HepG2 (cell line): Measurements from ENCODE around the gene MOAP1. TPM values are rescaled to one million over a fixed set of nuclear protein-coding genes. Genes with fewer than 3 reads are reported as not detected.

Experiments used
- CBX2 ChIP-seq, 2 experiments: fragments of 200-600 bp in 1 of 2; sonication (generic); formaldehyde crosslinking in 1 of 2; IDR thresholded peaks; 2 replicates each; pipeline versions ENCODE4 v1.7.0 to v1.8.1; 2018 to 2022; ENCODE audit warnings: low read depth in 2 of 2, low read length in 1 of 2, mild to moderate bottlenecking in 1 of 2, missing genetic modification reagents in 1 of 2
- FOSL1 ChIP-seq: sonication (generic); formaldehyde crosslinking; IDR thresholded peaks from 2 replicates; pipeline ENCODE4 v1.9.0; 2021; ENCODE audit warnings: missing genetic modification reagents, borderline replicate concordance
- KDM2A ChIP-seq: sonication (generic); formaldehyde crosslinking; IDR thresholded peaks from 2 replicates; pipeline ENCODE4 v1.4.0; 2020; ENCODE audit warnings: low read depth, missing genetic modification reagents, borderline replicate concordance
- NFE2 ChIP-seq: sonication (generic); formaldehyde crosslinking; IDR thresholded peaks from 2 replicates; pipeline ENCODE4 v1.4.0; 2020; ENCODE audit warnings: missing genetic modification reagents
- RXRB ChIP-seq: IDR thresholded peaks from 2 replicates; pipeline ENCODE4 v1.6.1; 2016; ENCODE audit warnings: borderline replicate concordance, missing genetic modification reagents, missing compliant biosample characterization
- TBX3 ChIP-seq: fragments of 450-650 bp; IDR thresholded peaks from 2 replicates; pipeline ENCODE4 v1.6.1; 2017; ENCODE audit warnings: antibody characterized with exemption, mild to moderate bottlenecking, inconsistent platforms, borderline replicate concordance
- TCF12 ChIP-seq, 2 experiments: fragments of 450-650 bp in 1 of 2; sonication (generic) in 1 of 2; formaldehyde crosslinking in 1 of 2; IDR thresholded peaks; 2 replicates each; pipeline versions ENCODE4 v1.6.1 to v1.8.0; 2017 to 2022; ENCODE audit warnings: antibody characterized with exemption in 1 of 2, mild to moderate bottlenecking in 1 of 2, missing genetic modification reagents in 1 of 2, moderate library complexity in 1 of 2
- TGIF2 ChIP-seq: IDR thresholded peaks from 2 replicates; pipeline ENCODE4 v1.6.1; 2016; ENCODE audit warnings: control low read depth, missing compliant biosample characterization
- TOE1 ChIP-seq: sonication (generic); formaldehyde crosslinking; IDR thresholded peaks from 2 replicates; pipeline ENCODE4 v1.4.0; 2020; ENCODE audit warnings: mild to moderate bottlenecking, missing genetic modification reagents
- TSC22D2 ChIP-seq: sonication (generic); formaldehyde crosslinking; IDR thresholded peaks from 2 replicates; pipeline ENCODE4 v1.5.1; 2020; ENCODE audit warnings: missing genetic modification reagents, mild to moderate bottlenecking, borderline replicate concordance
- YEATS4 ChIP-seq: sonication (generic); formaldehyde crosslinking; IDR thresholded peaks from 2 replicates; pipeline ENCODE4 v1.4.0; 2020; ENCODE audit warnings: missing genetic modification reagents, borderline replicate concordance
- ZKSCAN1 ChIP-seq: fragments of 150-350 bp; IDR thresholded peaks from 2 replicates; pipeline ENCODE4 v1.6.1; 2014; ENCODE audit warnings: low read length
- ZNF652 ChIP-seq: IDR thresholded peaks from 2 replicates; pipeline ENCODE4 v1.6.1; 2016; ENCODE audit warnings: low read depth, borderline replicate concordance
- polyA plus RNA-seq, 8 experiments: library from polyadenylated mRNA; depleted of rRNA in 3 of 8; stranded (reverse) in 7 of 8; unstranded in 1 of 8; fragments of >200 nt; fragmentation: Illumina TruSeq in 4 of 8; extraction: Trizol in 4 of 8; gene quantifications; 2 replicates each; pipeline versions ENCODE4 v1.2.1 to v1.2.3, GENCODE V29; 2011 to 2016; ENCODE audit warnings: low read depth in 4 of 8, missing spikeins in 1 of 8, mixed read lengths in 1 of 8; ENCODE audit not compliant: insufficient read depth in 1 of 8
- total RNA-seq, 5 experiments: library from RNA; depleted of rRNA; stranded (reverse); fragments of >200 nt; fragmentation: Illumina TruSeq; extraction: Trizol; gene quantifications; 2 replicates each; pipeline ENCODE4 v1.2.3, GENCODE V29; 2016; ENCODE audit warnings: low read depth in 1 of 5
- TF ChIP-seq, protein P1 (sequence below): sonication (generic); formaldehyde crosslinking; IDR thresholded peaks from 2 replicates; pipeline ENCODE4 v1.4.0; 2020; ENCODE audit warnings: mild to moderate bottlenecking, missing genetic modification reagents
- TF ChIP-seq, protein P2 (sequence below): sonication (generic); formaldehyde crosslinking; IDR thresholded peaks from 2 replicates; pipeline ENCODE4 v1.5.0; 2020; ENCODE audit warnings: mild to moderate bottlenecking, missing genetic modification reagents, borderline replicate concordance
- TF ChIP-seq, protein P3 (sequence below): sonication (generic); formaldehyde crosslinking; IDR thresholded peaks from 2 replicates; pipeline ENCODE4 v1.5.1; 2020; ENCODE audit warnings: mild to moderate bottlenecking, missing genetic modification reagents, moderate library complexity
- TF ChIP-seq, protein P4 (sequence below): IDR thresholded peaks from 2 replicates; pipeline ENCODE4 v1.6.1; 2016; ENCODE audit warnings: control low read depth
- TF ChIP-seq, protein P5 (sequence below): sonication (generic); formaldehyde crosslinking; conservative IDR thresholded peaks from 2 replicates; pipeline ENCODE4 v1.5.0; 2020; ENCODE audit warnings: missing genetic modification reagents

Gene MOAP1
- total and polyA plus RNA-seq, 2 of the 13 experiments (the other 11 are each of a cell fraction or from before 2014, with no cell fraction given) = 14.6 to 47.0 TPM

DNA sequence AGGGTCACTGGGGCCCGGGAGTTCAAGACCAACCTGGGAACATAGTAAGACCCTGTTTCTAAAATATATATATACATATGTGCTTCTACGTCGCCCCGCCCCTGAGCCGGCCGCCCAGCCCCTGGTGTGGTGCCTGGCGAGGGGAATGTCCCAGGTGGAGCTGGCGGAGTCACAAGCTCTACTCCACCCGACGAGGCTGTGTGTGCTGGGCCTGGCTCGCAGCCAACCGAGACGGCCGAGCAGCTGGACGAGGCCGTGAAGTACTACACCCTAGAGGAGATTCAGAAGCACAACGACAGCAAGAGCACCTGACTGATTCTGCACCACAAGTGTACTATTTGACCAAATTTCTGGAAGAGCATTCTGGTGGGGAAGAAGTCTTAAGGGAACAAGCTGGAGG is 46.8 kb downstream of the MOAP1 start (continued):
- TF ChIP-seq RXRB (0 out of 2 replicates have a peak, but pooled peaks have one; percentile 11), TSC22D2 (CRISPR knock-in tag) (no peak), YEATS4 (CRISPR knock-in tag) (no peak), NFE2 (CRISPR knock-in tag) (no peak), TOE1 (CRISPR knock-in tag) (no peak), TCF12 (IDR thresholded peaks at IDR 0.05) (no peak), TCF12 (CRISPR knock-in tag; IDR thresholded peaks at IDR 0.05) (no peak), ZNF652 (CRISPR knock-in tag) (no peak), TBX3 (no peak), FOSL1 (CRISPR knock-in tag) (no peak), KDM2A (CRISPR knock-in tag) (no peak), CBX2 (IDR thresholded peaks at IDR 0.05; ENCODE audit: low read depth, low read length) (no peak), CBX2 (CRISPR knock-in tag; IDR thresholded peaks at IDR 0.05; ENCODE audit: low read depth) (no peak), TGIF2 (CRISPR knock-in tag) (no peak), ZKSCAN1 (no peak)
- TF ChIP-seq, protein P1, sequence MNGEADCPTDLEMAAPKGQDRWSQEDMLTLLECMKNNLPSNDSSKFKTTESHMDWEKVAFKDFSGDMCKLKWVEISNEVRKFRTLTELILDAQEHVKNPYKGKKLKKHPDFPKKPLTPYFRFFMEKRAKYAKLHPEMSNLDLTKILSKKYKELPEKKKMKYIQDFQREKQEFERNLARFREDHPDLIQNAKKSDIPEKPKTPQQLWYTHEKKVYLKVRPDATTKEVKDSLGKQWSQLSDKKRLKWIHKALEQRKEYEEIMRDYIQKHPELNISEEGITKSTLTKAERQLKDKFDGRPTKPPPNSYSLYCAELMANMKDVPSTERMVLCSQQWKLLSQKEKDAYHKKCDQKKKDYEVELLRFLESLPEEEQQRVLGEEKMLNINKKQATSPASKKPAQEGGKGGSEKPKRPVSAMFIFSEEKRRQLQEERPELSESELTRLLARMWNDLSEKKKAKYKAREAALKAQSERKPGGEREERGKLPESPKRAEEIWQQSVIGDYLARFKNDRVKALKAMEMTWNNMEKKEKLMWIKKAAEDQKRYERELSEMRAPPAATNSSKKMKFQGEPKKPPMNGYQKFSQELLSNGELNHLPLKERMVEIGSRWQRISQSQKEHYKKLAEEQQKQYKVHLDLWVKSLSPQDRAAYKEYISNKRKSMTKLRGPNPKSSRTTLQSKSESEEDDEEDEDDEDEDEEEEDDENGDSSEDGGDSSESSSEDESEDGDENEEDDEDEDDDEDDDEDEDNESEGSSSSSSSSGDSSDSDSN (CRISPR knock-in tag) = peak; percentile 24; the same call in 1 of the 2 replicates
- TF ChIP-seq, protein P2, sequence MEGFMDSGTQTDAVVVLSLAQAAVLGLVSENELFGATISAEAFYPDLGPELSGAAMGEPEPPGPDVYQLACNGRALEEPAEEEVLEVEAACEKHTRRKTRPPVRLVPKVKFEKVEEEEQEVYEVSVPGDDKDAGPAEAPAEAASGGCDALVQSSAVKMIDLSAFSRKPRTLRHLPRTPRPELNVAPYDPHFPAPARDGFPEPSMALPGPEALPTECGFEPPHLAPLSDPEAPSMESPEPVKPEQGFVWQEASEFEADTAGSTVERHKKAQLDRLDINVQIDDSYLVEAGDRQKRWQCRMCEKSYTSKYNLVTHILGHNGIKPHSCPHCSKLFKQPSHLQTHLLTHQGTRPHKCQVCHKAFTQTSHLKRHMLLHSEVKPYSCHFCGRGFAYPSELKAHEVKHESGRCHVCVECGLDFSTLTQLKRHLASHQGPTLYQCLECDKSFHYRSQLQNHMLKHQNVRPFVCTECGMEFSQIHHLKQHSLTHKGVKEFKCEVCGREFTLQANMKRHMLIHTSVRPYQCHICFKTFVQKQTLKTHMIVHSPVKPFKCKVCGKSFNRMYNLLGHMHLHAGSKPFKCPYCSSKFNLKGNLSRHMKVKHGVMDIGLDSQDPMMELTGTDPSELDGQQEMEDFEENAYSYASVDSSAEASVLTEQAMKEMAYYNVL (CRISPR knock-in tag) = no peak
- TF ChIP-seq, protein P3, sequence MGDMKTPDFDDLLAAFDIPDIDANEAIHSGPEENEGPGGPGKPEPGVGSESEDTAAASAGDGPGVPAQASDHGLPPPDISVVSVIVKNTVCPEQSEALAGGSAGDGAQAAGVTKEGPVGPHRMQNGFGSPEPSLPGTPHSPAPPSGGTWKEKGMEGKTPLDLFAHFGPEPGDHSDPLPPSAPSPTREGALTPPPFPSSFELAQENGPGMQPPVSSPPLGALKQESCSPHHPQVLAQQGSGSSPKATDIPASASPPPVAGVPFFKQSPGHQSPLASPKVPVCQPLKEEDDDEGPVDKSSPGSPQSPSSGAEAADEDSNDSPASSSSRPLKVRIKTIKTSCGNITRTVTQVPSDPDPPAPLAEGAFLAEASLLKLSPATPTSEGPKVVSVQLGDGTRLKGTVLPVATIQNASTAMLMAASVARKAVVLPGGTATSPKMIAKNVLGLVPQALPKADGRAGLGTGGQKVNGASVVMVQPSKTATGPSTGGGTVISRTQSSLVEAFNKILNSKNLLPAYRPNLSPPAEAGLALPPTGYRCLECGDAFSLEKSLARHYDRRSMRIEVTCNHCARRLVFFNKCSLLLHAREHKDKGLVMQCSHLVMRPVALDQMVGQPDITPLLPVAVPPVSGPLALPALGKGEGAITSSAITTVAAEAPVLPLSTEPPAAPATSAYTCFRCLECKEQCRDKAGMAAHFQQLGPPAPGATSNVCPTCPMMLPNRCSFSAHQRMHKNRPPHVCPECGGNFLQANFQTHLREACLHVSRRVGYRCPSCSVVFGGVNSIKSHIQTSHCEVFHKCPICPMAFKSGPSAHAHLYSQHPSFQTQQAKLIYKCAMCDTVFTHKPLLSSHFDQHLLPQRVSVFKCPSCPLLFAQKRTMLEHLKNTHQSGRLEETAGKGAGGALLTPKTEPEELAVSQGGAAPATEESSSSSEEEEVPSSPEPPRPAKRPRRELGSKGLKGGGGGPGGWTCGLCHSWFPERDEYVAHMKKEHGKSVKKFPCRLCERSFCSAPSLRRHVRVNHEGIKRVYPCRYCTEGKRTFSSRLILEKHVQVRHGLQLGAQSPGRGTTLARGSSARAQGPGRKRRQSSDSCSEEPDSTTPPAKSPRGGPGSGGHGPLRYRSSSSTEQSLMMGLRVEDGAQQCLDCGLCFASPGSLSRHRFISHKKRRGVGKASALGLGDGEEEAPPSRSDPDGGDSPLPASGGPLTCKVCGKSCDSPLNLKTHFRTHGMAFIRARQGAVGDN (CRISPR knock-in tag) = peak; percentile 49
- TF ChIP-seq, protein P4, sequence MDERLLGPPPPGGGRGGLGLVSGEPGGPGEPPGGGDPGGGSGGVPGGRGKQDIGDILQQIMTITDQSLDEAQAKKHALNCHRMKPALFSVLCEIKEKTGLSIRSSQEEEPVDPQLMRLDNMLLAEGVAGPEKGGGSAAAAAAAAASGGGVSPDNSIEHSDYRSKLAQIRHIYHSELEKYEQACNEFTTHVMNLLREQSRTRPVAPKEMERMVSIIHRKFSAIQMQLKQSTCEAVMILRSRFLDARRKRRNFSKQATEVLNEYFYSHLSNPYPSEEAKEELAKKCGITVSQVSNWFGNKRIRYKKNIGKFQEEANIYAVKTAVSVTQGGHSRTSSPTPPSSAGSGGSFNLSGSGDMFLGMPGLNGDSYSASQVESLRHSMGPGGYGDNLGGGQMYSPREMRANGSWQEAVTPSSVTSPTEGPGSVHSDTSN = no peak
- TF ChIP-seq, protein P5, sequence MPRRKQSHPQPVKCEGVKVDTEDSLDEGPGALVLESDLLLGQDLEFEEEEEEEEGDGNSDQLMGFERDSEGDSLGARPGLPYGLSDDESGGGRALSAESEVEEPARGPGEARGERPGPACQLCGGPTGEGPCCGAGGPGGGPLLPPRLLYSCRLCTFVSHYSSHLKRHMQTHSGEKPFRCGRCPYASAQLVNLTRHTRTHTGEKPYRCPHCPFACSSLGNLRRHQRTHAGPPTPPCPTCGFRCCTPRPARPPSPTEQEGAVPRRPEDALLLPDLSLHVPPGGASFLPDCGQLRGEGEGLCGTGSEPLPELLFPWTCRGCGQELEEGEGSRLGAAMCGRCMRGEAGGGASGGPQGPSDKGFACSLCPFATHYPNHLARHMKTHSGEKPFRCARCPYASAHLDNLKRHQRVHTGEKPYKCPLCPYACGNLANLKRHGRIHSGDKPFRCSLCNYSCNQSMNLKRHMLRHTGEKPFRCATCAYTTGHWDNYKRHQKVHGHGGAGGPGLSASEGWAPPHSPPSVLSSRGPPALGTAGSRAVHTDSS = no peak
